ENCODE results near the gene ABHD2. TPM values are rescaled to one million over a fixed set of nuclear protein-coding genes. Genes with fewer than 3 reads are reported as not detected.

Gene ABHD2
- total RNA-seq, 1 experiment from 2014 or later: 52.4 TPM

DNA sequence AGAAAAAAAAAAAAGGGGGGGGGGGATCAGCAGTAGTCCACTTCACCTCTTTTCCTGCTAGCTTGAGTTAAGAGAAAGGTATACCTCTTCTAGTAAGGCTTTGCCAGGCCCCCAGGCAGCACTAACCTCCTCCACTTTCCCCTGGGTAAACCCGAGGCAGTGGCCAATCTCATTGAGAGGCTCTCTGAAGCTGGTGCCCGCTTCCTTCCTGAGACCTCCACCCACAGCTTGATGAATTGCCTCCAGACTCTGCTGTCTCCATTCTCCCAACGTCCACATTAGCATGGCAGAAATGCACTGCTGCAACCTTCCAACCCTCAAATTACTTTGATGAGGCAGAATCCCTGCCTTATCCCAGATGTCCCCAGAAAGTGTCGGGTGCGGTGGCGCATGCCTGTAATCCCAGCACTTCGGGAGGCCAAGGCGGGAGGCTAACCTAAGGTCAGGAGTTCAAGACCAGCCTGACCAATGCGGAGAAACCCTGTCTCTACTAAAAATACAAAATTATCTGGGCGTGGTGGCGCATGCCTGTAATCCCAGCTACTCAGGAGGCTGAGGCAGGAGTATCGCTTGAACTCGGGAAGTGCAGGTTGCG, 117.8 kb downstream of the ABHD2 start:
- Histone ChIP-seq H3K4me3 (ENCODE audit: low read depth, low read length, poor library complexity, severe bottlenecking) (no peak overlapping the region), H3K4me1 (ENCODE audit: insufficient read depth, low read length, poor library complexity, severe bottlenecking) (no peaks in the 10 kb centered on the region), H3K36me3 (ENCODE audit: insufficient read depth, low read length, poor library complexity, severe bottlenecking) (no peaks in the 10 kb centered on the region), H3K9me3 (ENCODE audit: low read depth, low read length, poor library complexity, severe bottlenecking) (no peaks in the 10 kb centered on the region), H3K27ac (ENCODE audit: low read depth, low read length, poor library complexity, severe bottlenecking) (no peak overlapping the region), H3K27me3 (replicated peaks; ENCODE audit: insufficient read depth, low read depth, low read length, poor library complexity) (no peaks in the 10 kb centered on the region)
- no peak for DNase-seq (ENCODE audit: low spot score)
- BruUV-seq (replicated peaks): no TSS peak
- CTCF ChIA-PET: interaction anchor here (0.6 to 1.9 kb wide), 19 partner anchors 11 to 381 kb away, joined by 3 to 8 read pairs (median 4); partner anchors contain the start of genes ABHD2 and FANCI
- intact Hi-C loops (cut with micrococcal nuclease; ENCODE audit: unreplicated experiment): loop anchor here (2.0 to 5.0 kb wide), 2 partner anchors 37 to 106 kb away; partner anchors contain the start of gene FANCI
- no peak for TF ChIP-seq EZH2 (IDR thresholded peaks at IDR 0.05; ENCODE audit: borderline replicate concordance, low read depth, low read length, poor library complexity, severe bottlenecking)
- POLR2A ChIA-PET (ENCODE audit: low non-redundant PET): no interaction called here

DNA sequence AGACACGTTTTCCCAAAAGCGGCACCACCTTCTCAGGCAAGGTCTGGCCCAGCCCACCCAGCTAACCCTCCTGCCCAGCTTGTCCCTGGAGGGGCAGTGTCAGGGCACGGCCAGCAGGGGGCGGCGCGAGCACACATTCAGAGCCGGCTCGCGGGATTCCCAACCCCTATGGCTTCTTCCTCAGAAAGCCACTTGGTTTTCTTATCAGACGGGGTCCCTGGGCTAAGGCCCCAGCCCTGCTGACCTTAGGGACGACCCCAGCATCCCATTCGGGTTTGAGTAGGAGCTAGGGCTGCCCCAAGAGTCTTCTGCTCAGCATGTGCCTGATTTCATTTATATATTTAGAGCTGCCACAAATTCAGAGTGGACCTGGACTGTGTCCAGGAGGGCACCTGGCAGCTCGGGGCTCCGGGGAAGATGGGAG, 118.7 kb downstream of the ABHD2 start:
- H3K27me3 ChIP-seq (replicated peaks; ENCODE audit: insufficient read depth, low read depth, low read length, poor library complexity): no peaks in the 10 kb centered on the region
- POLR2A ChIA-PET (ENCODE audit: low non-redundant PET): no interaction called here
- DNase-seq (ENCODE audit: low spot score): peak; percentile 85
- CTCF ChIA-PET: interaction anchor here (0.6 to 1.3 kb wide), 19 partner anchors 10 to 381 kb away, joined by 3 to 8 read pairs (median 4); partner anchors contain the start of genes ABHD2 and FANCI
- no peaks in the 10 kb centered on the region for H3K36me3 ChIP-seq (ENCODE audit: insufficient read depth, low read length, poor library complexity, severe bottlenecking)
- BruUV-seq (replicated peaks): no TSS peak
- H3K9me3 ChIP-seq (ENCODE audit: low read depth, low read length, poor library complexity, severe bottlenecking): no peaks in the 10 kb centered on the region
- TF ChIP-seq EZH2 (IDR thresholded peaks at IDR 0.05; ENCODE audit: borderline replicate concordance, low read depth, low read length, poor library complexity, severe bottlenecking): no peak
- TF ChIP-seq, protein P1, sequence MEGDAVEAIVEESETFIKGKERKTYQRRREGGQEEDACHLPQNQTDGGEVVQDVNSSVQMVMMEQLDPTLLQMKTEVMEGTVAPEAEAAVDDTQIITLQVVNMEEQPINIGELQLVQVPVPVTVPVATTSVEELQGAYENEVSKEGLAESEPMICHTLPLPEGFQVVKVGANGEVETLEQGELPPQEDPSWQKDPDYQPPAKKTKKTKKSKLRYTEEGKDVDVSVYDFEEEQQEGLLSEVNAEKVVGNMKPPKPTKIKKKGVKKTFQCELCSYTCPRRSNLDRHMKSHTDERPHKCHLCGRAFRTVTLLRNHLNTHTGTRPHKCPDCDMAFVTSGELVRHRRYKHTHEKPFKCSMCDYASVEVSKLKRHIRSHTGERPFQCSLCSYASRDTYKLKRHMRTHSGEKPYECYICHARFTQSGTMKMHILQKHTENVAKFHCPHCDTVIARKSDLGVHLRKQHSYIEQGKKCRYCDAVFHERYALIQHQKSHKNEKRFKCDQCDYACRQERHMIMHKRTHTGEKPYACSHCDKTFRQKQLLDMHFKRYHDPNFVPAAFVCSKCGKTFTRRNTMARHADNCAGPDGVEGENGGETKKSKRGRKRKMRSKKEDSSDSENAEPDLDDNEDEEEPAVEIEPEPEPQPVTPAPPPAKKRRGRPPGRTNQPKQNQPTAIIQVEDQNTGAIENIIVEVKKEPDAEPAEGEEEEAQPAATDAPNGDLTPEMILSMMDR (conservative IDR thresholded peaks at IDR 0.05; ENCODE audit: low read depth, low read length): peak; percentile 99
- no peaks in the 10 kb centered on the region for H3K4me1 ChIP-seq (ENCODE audit: insufficient read depth, low read length, poor library complexity, severe bottlenecking)
- H3K4me3 ChIP-seq (ENCODE audit: low read depth, low read length, poor library complexity, severe bottlenecking): no peak overlapping the region
- H3K27ac ChIP-seq (ENCODE audit: low read depth, low read length, poor library complexity, severe bottlenecking): no peak overlapping the region
- intact Hi-C loops (cut with micrococcal nuclease; ENCODE audit: unreplicated experiment): loop anchor here (2.0 to 5.0 kb wide), 2 partner anchors 36 to 105 kb away; partner anchors contain the start of gene FANCI

DNA sequence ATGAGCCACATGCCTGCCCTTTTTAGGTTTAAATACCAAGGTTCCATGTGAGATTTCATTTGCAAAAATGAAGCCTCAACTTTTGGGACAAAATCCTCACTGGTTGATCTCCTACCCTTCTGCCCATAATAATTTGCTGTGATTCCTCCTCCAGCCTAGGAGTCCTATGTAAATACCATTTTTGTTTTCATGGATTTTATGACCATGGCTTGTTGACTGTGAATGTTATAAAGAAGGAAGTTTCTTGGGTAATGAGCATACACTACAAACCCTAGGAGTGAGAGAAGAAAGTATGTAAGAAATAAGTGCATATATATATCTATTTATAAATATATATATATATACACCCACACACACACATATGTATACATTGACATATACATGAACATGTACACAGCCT, 120.0 kb downstream of the ABHD2 start:
- intact Hi-C loops (cut with micrococcal nuclease; ENCODE audit: unreplicated experiment): loop anchor here (5.0 kb wide), 1 partner anchor 104 kb away; no protein-coding TSS in a partner anchor
- POLR2A ChIA-PET (ENCODE audit: low non-redundant PET): no interaction called here
- TF ChIP-seq, protein P1 (conservative IDR thresholded peaks at IDR 0.05; ENCODE audit: low read depth, low read length): no peak
- no peak for TF ChIP-seq EZH2 (IDR thresholded peaks at IDR 0.05; ENCODE audit: borderline replicate concordance, low read depth, low read length, poor library complexity, severe bottlenecking)

More for the DNA sequence above, 120.0 kb downstream of the ABHD2 start:
- no peak overlapping the region for H3K27ac ChIP-seq (ENCODE audit: low read depth, low read length, poor library complexity, severe bottlenecking)
- H3K9me3 ChIP-seq (ENCODE audit: low read depth, low read length, poor library complexity, severe bottlenecking): no peaks in the 10 kb centered on the region
- no peak for DNase-seq (ENCODE audit: low spot score)
- CTCF ChIA-PET: no interaction called here
- no peaks in the 10 kb centered on the region for H3K27me3 ChIP-seq (replicated peaks; ENCODE audit: insufficient read depth, low read depth, low read length, poor library complexity)
- H3K4me3 ChIP-seq (ENCODE audit: low read depth, low read length, poor library complexity, severe bottlenecking): no peak overlapping the region
- no TSS peak for BruUV-seq (replicated peaks)
- H3K4me1 ChIP-seq (ENCODE audit: insufficient read depth, low read length, poor library complexity, severe bottlenecking): no peaks in the 10 kb centered on the region
- H3K36me3 ChIP-seq (ENCODE audit: insufficient read depth, low read length, poor library complexity, severe bottlenecking): no peaks in the 10 kb centered on the region
